ENCODE data around the gene GPC3. TPM values are rescaled to one million over a fixed set of nuclear protein-coding genes. Genes with fewer than 3 reads are reported as not detected.

GPC3 gene
- total RNA-seq, 6 donors from 2014 or later: 9.4 to 111 (median 57.6) TPM

DNA sequence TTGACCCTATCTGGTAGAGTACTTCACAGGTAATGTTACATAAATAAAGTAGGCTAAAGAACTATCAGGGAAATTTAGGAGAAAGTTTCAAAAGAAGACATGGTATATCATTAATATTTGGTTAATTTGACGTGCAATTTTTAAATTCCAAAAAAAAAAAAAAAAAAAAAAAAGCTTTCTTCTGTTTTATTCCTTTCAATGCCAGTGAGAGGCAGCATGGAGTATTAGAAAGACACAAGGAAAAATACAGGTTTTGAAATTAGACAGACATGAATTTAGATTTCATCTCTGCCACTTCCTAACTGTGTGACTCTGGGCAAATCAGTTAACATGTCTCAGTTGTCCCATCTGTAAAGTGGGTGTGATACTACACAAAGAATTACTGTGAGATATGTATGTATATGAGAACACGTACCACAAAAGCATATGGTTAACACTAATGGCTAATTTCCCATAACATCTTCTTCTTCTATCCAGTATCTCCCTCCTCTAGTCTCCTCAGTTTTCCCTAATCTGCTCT, 132.5 kb downstream of the GPC3 start:
- Histone ChIP-seq H3K27ac (no peak overlapping the region), H3K27me3 (no peaks in the 10 kb centered on the region), H3K9me3 (no peaks in the 10 kb centered on the region), H3K4me3 (no peak overlapping the region), H3K36me3 (no peaks in the 10 kb centered on the region), H3K4me1 (no peaks in the 10 kb centered on the region)
- TF ChIP-seq POLR2AphosphoS5 (IDR thresholded peaks at IDR 0.05): no peak
- 59 to 81% methylated on average over 2 of the region's 2 CpGs for WGBS, 2 donors
- ATAC-seq (ENCODE audit: low FRiP score in 2 of 2) (no peak), DNase-seq (no peak)

DNA sequence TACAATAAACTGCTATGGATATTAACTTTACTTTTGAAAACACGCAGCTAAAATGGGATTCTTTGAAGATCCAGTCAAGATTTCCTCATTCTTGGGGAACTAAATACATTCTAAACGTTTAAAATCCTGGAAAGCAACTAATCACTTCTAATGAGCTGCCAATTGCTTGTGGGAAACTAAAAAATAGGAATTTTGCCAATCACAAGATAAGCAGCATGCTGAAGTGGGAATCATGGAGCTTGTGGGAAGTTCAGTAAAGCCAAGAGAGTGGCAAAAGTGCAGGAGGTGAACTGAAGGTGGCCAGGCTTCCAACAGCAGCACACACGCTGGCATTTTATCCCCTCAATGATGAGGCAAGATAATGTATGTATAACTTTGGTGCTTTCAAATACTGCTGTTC, 133.0 kb downstream of the GPC3 start:
- H3K27me3 ChIP-seq: no peaks in the 10 kb centered on the region
- H3K9me3 ChIP-seq: no peaks in the 10 kb centered on the region
- ATAC-seq (ENCODE audit: low FRiP score in 2 of 2) (no peak), DNase-seq (no peak)
- TF ChIP-seq POLR2A (IDR thresholded peaks at IDR 0.05) (no peak), POLR2AphosphoS5 (IDR thresholded peaks at IDR 0.05) (no peak), EP300 (IDR thresholded peaks at IDR 0.05) (no peak)
- TF ChIP-seq, protein P1, sequence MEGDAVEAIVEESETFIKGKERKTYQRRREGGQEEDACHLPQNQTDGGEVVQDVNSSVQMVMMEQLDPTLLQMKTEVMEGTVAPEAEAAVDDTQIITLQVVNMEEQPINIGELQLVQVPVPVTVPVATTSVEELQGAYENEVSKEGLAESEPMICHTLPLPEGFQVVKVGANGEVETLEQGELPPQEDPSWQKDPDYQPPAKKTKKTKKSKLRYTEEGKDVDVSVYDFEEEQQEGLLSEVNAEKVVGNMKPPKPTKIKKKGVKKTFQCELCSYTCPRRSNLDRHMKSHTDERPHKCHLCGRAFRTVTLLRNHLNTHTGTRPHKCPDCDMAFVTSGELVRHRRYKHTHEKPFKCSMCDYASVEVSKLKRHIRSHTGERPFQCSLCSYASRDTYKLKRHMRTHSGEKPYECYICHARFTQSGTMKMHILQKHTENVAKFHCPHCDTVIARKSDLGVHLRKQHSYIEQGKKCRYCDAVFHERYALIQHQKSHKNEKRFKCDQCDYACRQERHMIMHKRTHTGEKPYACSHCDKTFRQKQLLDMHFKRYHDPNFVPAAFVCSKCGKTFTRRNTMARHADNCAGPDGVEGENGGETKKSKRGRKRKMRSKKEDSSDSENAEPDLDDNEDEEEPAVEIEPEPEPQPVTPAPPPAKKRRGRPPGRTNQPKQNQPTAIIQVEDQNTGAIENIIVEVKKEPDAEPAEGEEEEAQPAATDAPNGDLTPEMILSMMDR (IDR thresholded peaks at IDR 0.05): no peak
- WGBS, 2 donors: 29 to 46% methylated on average over 3 of the region's 3 CpGs
- H3K27ac ChIP-seq: no peak overlapping the region
- no peaks in the 10 kb centered on the region for H3K36me3 ChIP-seq
- no peak overlapping the region for H3K4me3 ChIP-seq
- no peaks in the 10 kb centered on the region for H3K4me1 ChIP-seq

DNA sequence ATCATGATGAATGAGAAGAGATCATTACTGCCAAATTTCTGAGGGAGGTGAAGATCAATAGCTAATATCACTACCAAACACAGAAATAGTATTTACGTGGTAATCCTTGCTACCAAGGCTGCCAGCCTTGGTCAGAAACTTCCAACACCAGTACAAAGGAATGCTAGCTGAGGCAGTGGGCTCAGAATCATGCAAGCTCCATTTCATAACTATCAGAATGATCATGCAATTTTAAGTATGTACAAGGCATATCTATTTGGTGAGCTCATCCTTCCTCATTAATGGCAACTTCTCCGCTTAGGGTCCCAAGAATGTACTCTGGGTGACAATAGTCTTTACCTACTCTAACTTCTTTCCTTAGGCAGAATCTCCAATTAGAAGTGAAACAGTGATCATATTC, 135.0 kb downstream of the GPC3 start:
- Histone ChIP-seq H3K27ac (no peak overlapping the region), H3K4me3 (no peak overlapping the region), H3K4me1 (no peaks in the 10 kb centered on the region), H3K27me3 (no peaks in the 10 kb centered on the region), H3K36me3 (no peaks in the 10 kb centered on the region), H3K9me3 (no peaks in the 10 kb centered on the region)
- WGBS, 2 donors: 70 to 92% methylated on average over 2 of the region's 2 CpGs
- ATAC-seq (ENCODE audit: low FRiP score in 2 of 2): no peak
- DNase-seq: no peak
- TF ChIP-seq, protein P1 (IDR thresholded peaks at IDR 0.05): no peak
- no peak for TF ChIP-seq POLR2AphosphoS5 (IDR thresholded peaks at IDR 0.05)
- no peak for TF ChIP-seq POLR2A (IDR thresholded peaks at IDR 0.05)

DNA sequence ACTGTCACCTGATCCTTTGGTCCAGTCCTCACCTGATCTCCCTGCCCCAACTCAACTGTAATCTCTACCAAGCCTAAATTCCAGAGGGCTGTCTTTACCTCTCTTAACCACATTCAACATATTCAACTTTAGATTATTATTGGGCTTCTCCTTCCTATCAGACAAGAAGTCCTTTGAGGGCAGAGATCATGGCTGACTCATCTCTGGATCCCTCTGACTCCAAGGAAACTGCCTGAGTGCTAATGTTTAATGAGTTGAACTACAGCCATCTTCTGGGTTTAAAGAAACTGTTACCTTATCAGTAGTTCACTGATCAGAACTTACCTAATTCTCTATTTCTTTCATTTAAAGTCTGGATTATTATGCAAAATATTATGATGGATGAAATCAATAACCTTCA, 135.7 kb downstream of the GPC3 start:
- Histone ChIP-seq H3K36me3 (no peaks in the 10 kb centered on the region), H3K27ac (no peak overlapping the region), H3K4me1 (no peaks in the 10 kb centered on the region), H3K27me3 (no peaks in the 10 kb centered on the region), H3K4me3 (no peak overlapping the region), H3K9me3 (no peaks in the 10 kb centered on the region)
- ATAC-seq (ENCODE audit: low FRiP score in 2 of 2): no peak
- TF ChIP-seq EP300 (IDR thresholded peaks at IDR 0.05) (no peak), POLR2AphosphoS5 (IDR thresholded peaks at IDR 0.05) (no peak), POLR2A (IDR thresholded peaks at IDR 0.05) (no peak)
- TF ChIP-seq, protein P1 (IDR thresholded peaks at IDR 0.05): no peak
- DNase-seq: no peak

GRCh38 chrX:133847340-133847994, 137.9 kb downstream of the GPC3 start:
- TF ChIP-seq POLR2AphosphoS5 (IDR thresholded peaks at IDR 0.05) (no peak), EP300 (IDR thresholded peaks at IDR 0.05) (no peak)
- ATAC-seq (ENCODE audit: low FRiP score in 2 of 2) (no peak), DNase-seq (no peak)
- H3K36me3 ChIP-seq: no peaks in the 10 kb centered on the region
- H3K27me3 ChIP-seq: no peaks in the 10 kb centered on the region
- no peak overlapping the region for H3K4me3 ChIP-seq
- 77 to 79% methylated on average over 6 of the region's 6 CpGs for WGBS, 2 donors
- no peak overlapping the region for H3K27ac ChIP-seq
- no peaks in the 10 kb centered on the region for H3K9me3 ChIP-seq
- H3K4me1 ChIP-seq: no peaks in the 10 kb centered on the region

DNA sequence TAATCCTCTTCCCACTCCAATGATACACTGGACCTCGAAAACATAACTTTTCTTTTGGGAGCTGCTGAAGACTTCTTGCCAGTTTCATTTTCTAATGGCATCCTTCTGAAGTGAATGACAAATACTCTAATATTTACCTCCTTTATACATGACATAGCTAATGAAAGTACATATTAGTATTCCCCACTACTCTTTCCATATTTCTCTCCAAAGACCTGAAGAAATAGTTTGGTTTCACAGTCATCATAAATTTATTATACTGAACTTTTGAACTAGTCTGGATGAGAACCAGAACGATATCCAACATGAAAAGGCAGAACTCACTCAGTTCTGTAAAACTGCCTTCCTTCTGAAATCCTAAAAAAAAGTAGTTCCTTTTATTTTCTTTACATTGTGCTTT, 139.1 kb downstream of the GPC3 start:
- Histone ChIP-seq H3K9me3 (no peaks in the 10 kb centered on the region), H3K4me1 (no peaks in the 10 kb centered on the region), H3K27me3 (no peaks in the 10 kb centered on the region), H3K36me3 (no peaks in the 10 kb centered on the region), H3K27ac (no peak overlapping the region), H3K4me3 (no peak overlapping the region)
- no peak for ATAC-seq (ENCODE audit: low FRiP score in 2 of 2)
- no peak for TF ChIP-seq EP300 (IDR thresholded peaks at IDR 0.05)
- TF ChIP-seq, protein P1 (IDR thresholded peaks at IDR 0.05): no peak
- no peak for TF ChIP-seq POLR2A (IDR thresholded peaks at IDR 0.05)
- TF ChIP-seq POLR2AphosphoS5 (IDR thresholded peaks at IDR 0.05): no peak
- 28 to 61% methylated on average over 2 of the region's 2 CpGs for WGBS, 2 donors
- DNase-seq: no peak
